H1 (cell line): ENCODE data around the gene TCP11. TPM values are rescaled to one million over a fixed set of nuclear protein-coding genes. Genes with fewer than 3 reads are reported as not detected.

ENCODE experiments used
- CTCF ChIA-PET: fragments of 300-600 bp; sonication (Branson Sonifier 250); formaldehyde crosslinking; loops from one replicate; lab custom pipeline; 2021; ENCODE audit not compliant: partially characterized antibody; lab: Charles Lee
- POLR2A ChIA-PET: fragments of 300-600 bp; sonication (Branson Sonifier 250); formaldehyde crosslinking; loops from one replicate; lab custom pipeline; 2021; ENCODE audit warnings: inconsistent platforms; ENCODE audit not compliant: partially characterized antibody; lab: Charles Lee
- DNase-seq, 2 experiments: peaks; one replicate each; pipeline versions ENCODE4 v3.0.0 to v3.0.0-alpha.2; 2010 to 2022; ENCODE audit warnings: low spot score in 2 of 2, low read depth in 1 of 2, mixed read lengths in 1 of 2
- FAIRE-seq: peaks from 2 replicates; lab custom pipeline; 2011; peaks lifted over from hg19 to GRCh38; lab: Jason Lieb, UNC
- H2AFZ ChIP-seq: 2 replicates; pipeline ENCODE4 v1.8.1; 2012; ENCODE audit warnings: low read length, inconsistent platforms
- H2AK5ac ChIP-seq: 2 replicates; pipeline ENCODE4 v1.6.1; 2013; ENCODE audit warnings: low read depth, low read length
- H2BK120ac ChIP-seq: replicated peaks from 2 replicates; pipeline ENCODE3; 2013; ENCODE audit warnings: low read depth, low read length, inconsistent platforms
- H2BK12ac ChIP-seq: 2 replicates; pipeline ENCODE4 v1.6.1; 2013; ENCODE audit warnings: low read depth, low read length
- H2BK15ac ChIP-seq: 2 replicates; pipeline ENCODE4 v1.6.1; 2013; ENCODE audit warnings: low read length
- H2BK20ac ChIP-seq: 2 replicates; pipeline ENCODE4 v1.6.1; 2013; ENCODE audit warnings: low read length
- H2BK5ac ChIP-seq: 2 replicates; pipeline ENCODE4 v1.6.1; 2013; ENCODE audit warnings: low read depth, low read length
- H3K14ac ChIP-seq: 2 replicates; pipeline ENCODE4 v1.6.1; 2013; ENCODE audit warnings: inconsistent platforms; ENCODE audit not compliant: insufficient read length
- H3K18ac ChIP-seq: 2 replicates; pipeline ENCODE4 v1.6.1; 2013; ENCODE audit warnings: low read length; ENCODE audit errors: extremely low read depth
- H3K23ac ChIP-seq: 2 replicates; pipeline ENCODE4 v1.6.1; 2013; ENCODE audit warnings: inconsistent platforms; ENCODE audit not compliant: insufficient read length
- H3K23me2 ChIP-seq: 2 replicates; pipeline ENCODE4 v1.6.1; 2013; ENCODE audit warnings: low read depth, low read length
- H3K27ac ChIP-seq: 2 replicates; pipeline ENCODE4 v1.6.1; 2011; ENCODE audit warnings: low read depth, low read length, inconsistent platforms
- H3K27me3 ChIP-seq, 4 experiments: replicated peaks in 1 of 4; 1 replicate in 1 of 4; 2 replicates in 3 of 4; pipeline versions ENCODE4 v1.6.1 to v1.8.1; 2011 to 2013; ENCODE audit warnings: low read length in 3 of 4, mild to moderate bottlenecking in 3 of 4, inconsistent platforms in 2 of 4, mixed read lengths in 2 of 4, moderate library complexity in 1 of 4; ENCODE audit not compliant: control insufficient read depth in 3 of 4, insufficient read depth in 3 of 4; ENCODE audit errors: extremely low read depth in 1 of 4
- H3K36me3 ChIP-seq, 4 experiments: 2 replicates each; pipeline versions ENCODE4 v1.6.1 to v1.8.1; 2011 to 2013; ENCODE audit warnings: mild to moderate bottlenecking in 4 of 4, low read length in 3 of 4, moderate library complexity in 2 of 4, control low read depth in 1 of 4, inconsistent platforms in 1 of 4; ENCODE audit not compliant: insufficient read depth in 4 of 4, control insufficient read depth in 2 of 4
- H3K4ac ChIP-seq: replicated peaks from 2 replicates; pipeline ENCODE3; 2013; ENCODE audit warnings: low read length, low read depth, mixed read lengths, inconsistent platforms; ENCODE audit not compliant: insufficient read length
- H3K4me1 ChIP-seq, 4 experiments: replicated peaks in 1 of 4; 1 replicate in 1 of 4; 2 replicates in 3 of 4; pipeline versions ENCODE4 v1.6.1 to v1.8.1; 2011 to 2013; ENCODE audit warnings: low read length in 3 of 4, inconsistent platforms in 2 of 4, mixed read lengths in 1 of 4; ENCODE audit not compliant: insufficient read depth in 4 of 4, control insufficient read depth in 3 of 4
- H3K4me2 ChIP-seq, 2 experiments: 2 replicates each; pipeline versions ENCODE4 v1.6.1 to v1.8.1; 2011 to 2013; ENCODE audit warnings: low read depth in 2 of 2, low read length in 2 of 2, control low read depth in 1 of 2, inconsistent platforms in 1 of 2, mild to moderate bottlenecking in 1 of 2; ENCODE audit not compliant: insufficient read depth in 1 of 2
- H3K4me3 ChIP-seq, 4 experiments: fragments of 200-600, 300-600 bp in 1 of 4; sonication (generic), shearing (Covaris generic), sonication (Bioruptor Twin) in 1 of 4; 2 replicates each; pipeline versions ENCODE4 v1.5.1 to v1.8.1; 2011 to 2016; ENCODE audit warnings: low read length in 4 of 4, low read depth in 3 of 4, control low read depth in 2 of 4, inconsistent platforms in 2 of 4, mild to moderate bottlenecking in 2 of 4, mixed read lengths in 1 of 4, moderate library complexity in 1 of 4; ENCODE audit not compliant: insufficient read depth in 2 of 4; ENCODE audit errors: extremely low read depth in 1 of 4
- H3K56ac ChIP-seq: replicated peaks from 2 replicates; pipeline ENCODE3; 2013; ENCODE audit warnings: low read depth, mild to moderate bottlenecking, mixed read lengths, low read length, inconsistent platforms; ENCODE audit not compliant: insufficient read length
- H3K79me1 ChIP-seq: 2 replicates; pipeline ENCODE4 v1.6.1; 2013; ENCODE audit warnings: low read depth, low read length, control low read depth
- H3K79me2 ChIP-seq, 2 experiments: 2 replicates each; pipeline versions ENCODE4 v1.6.1 to v1.8.1; 2012 to 2013; ENCODE audit warnings: low read length in 2 of 2, mild to moderate bottlenecking in 2 of 2, inconsistent platforms in 1 of 2; ENCODE audit not compliant: insufficient read depth in 2 of 2, control insufficient read depth in 1 of 2
- H3K9ac ChIP-seq, 4 experiments: replicated peaks in 1 of 4; 1 replicate in 1 of 4; 2 replicates in 3 of 4; pipeline versions ENCODE4 v1.6.1 to v1.8.1; 2011 to 2013; ENCODE audit warnings: low read depth in 3 of 4, low read length in 3 of 4, control low read depth in 2 of 4, mild to moderate bottlenecking in 2 of 4, moderate library complexity in 2 of 4, inconsistent platforms in 1 of 4; ENCODE audit errors: extremely low read depth in 1 of 4
- H3K9me3 ChIP-seq, 2 experiments: 2 replicates each; pipeline versions ENCODE4 v1.6.1 to v1.8.1; 2012 to 2013; ENCODE audit warnings: mild to moderate bottlenecking in 2 of 2, moderate library complexity in 2 of 2, control low read depth in 1 of 2, inconsistent platforms in 1 of 2, low read depth in 1 of 2, low read length in 1 of 2, mixed read lengths in 1 of 2; ENCODE audit not compliant: insufficient read depth in 2 of 2
- H4K20me1 ChIP-seq, 2 experiments: replicated peaks in 1 of 2; 2 replicates each; pipeline versions ENCODE3 to v1.8.1; 2011 to 2013; ENCODE audit warnings: inconsistent platforms in 2 of 2, low read length in 2 of 2, mild to moderate bottlenecking in 1 of 2; ENCODE audit not compliant: insufficient read depth in 2 of 2, control insufficient read depth in 1 of 2
- H4K5ac ChIP-seq: 2 replicates; pipeline ENCODE4 v1.6.1; 2013; ENCODE audit warnings: low read length, low read depth, mixed read lengths, inconsistent platforms; ENCODE audit not compliant: insufficient read length
- H4K8ac ChIP-seq: 2 replicates; pipeline ENCODE4 v1.8.0; 2013; ENCODE audit warnings: mild to moderate bottlenecking, moderate library complexity, low read length, inconsistent platforms; ENCODE audit not compliant: insufficient read depth; ENCODE audit errors: extremely low read depth
- H4K91ac ChIP-seq: replicated peaks from 2 replicates; pipeline ENCODE3; 2013; ENCODE audit warnings: low read length, mixed read lengths, inconsistent platforms; ENCODE audit not compliant: insufficient read length
- POLR2A ChIP-seq, 2 experiments: IDR thresholded peaks; 1 replicate in 1 of 2; 2 replicates in 1 of 2; pipeline ENCODE4 v1.6.1; 2011; ENCODE audit warnings: low read depth in 2 of 2, low read length in 2 of 2, mild to moderate bottlenecking in 2 of 2; ENCODE audit errors: control extremely low read depth in 1 of 2
- WGBS, 2 experiments: shearing (Covaris generic) in 1 of 2; methylation state at CpG; one replicate each; pipeline versions ENCODE4 v1.1.6 to v1.1.7; 2013 to 2015; ENCODE audit warnings: low lambda C conversion rate in 2 of 2, mixed read lengths in 2 of 2, inconsistent platforms in 1 of 2, low coverage in 1 of 2, missing lambda C conversion rate in 1 of 2; ENCODE audit not compliant: insufficient replicate concordance in 2 of 2, insufficient coverage in 1 of 2, insufficient read length in 1 of 2; ENCODE audit errors: extremely low coverage in 1 of 2, missing lambda C conversion rate in 1 of 2; 5-methylcytosine and 5-hydroxymethylcytosine counted together
- polyA plus RNA-seq, 7 experiments: library from polyadenylated mRNA; depleted of rRNA in 3 of 7; stranded (reverse) in 5 of 7; unstranded in 2 of 7; fragments of >200 nt in 5 of 7; fragments of 200-250 nt in 2 of 7; gene quantifications; 1 replicate in 5 of 7; 2 replicates in 1 of 7; 4 replicates in 1 of 7; pipeline versions ENCODE4 v1.2.1 to v1.2.3, GENCODE V29; 2011 to 2013; ENCODE audit warnings: missing spikeins in 2 of 7, mixed read lengths in 2 of 7
- total RNA-seq: library from RNA; stranded (reverse); fragmentation: NEBNext Ultra II Directional; extraction: Animal tissue kit (Norgen Biotek cat#: 25700); gene quantifications from 2 replicates; pipeline ENCODE4 v1.2.1, GENCODE V29; 2021

Gene TCP11
- total and polyA plus RNA-seq, 2 of the 8 experiments (the other 6 are each of a cell fraction or from before 2014, with no cell fraction given), result 0.11 TPM; not detected in 1

DNA sequence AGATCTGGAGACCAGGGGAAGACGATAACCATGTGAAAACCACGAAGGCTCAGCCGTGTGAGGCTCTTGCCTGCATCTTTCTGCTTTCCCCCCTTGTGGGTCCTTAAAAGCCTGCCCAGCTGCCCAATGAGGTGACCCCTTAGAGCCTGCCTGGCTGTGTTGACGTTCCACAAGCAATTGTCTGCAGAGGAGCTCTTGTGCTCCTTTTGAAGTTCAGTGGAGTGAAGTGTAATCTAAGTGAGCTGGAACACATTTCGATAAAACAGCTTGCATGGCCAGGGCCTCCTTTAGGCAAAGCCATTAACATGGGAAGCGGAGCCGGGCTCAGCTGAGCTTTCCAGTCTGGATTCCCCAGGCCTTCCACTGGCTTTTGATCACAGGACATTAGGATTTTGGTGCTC lies 27.3 kb upstream of the TCP11 start:
- H2BK20ac ChIP-seq, result no peak overlapping the region
- H3K9ac ChIP-seq, result no peak overlapping the region
- no peak overlapping the region for H2AFZ ChIP-seq
- H4K20me1 ChIP-seq, result peaks cover 0 to 3% of the 10 kb centered on the region in 2 experiments
- H2AK5ac ChIP-seq, result no peak overlapping the region
- H3K79me1 ChIP-seq, result no peaks in the 10 kb centered on the region
- 84% methylated on average over 7 of the region's 7 CpGs; no CpG with 5 or more reads in 1 of the 2 experiments for WGBS, 2 experiments
- H3K56ac ChIP-seq, result no peak overlapping the region
- no peak for FAIRE-seq
- H2BK12ac ChIP-seq, result no peak overlapping the region
- no peak overlapping the region for H4K5ac ChIP-seq
- H3K14ac ChIP-seq, result no peak overlapping the region
- H2BK120ac ChIP-seq, result no peak overlapping the region
- no peak overlapping the region for H3K27ac ChIP-seq
- H3K4ac ChIP-seq, result no peak overlapping the region
- H4K91ac ChIP-seq, result no peak overlapping the region
- no peak overlapping the region for H3K4me2 ChIP-seq
- no peaks in the 10 kb centered on the region for H3K79me2 ChIP-seq
- TF ChIP-seq POLR2A (IDR thresholded peaks at IDR 0.05; ENCODE audit: control extremely low read depth in 1 of 2, low read depth in 2 of 2, low read length in 2 of 2), result no peak
- no peaks in the 10 kb centered on the region for H3K36me3 ChIP-seq
- H3K4me3 ChIP-seq, result no peak overlapping the region
- peaks cover 0 to 2% of the 10 kb centered on the region in 2 experiments; a peak in 1 of 4 replicates for H3K9me3 ChIP-seq
- no peak overlapping the region for H3K18ac ChIP-seq
- H3K23ac ChIP-seq, result no peak overlapping the region
- CTCF ChIA-PET, result interaction anchor here (1.0 to 3.4 kb wide), 4 partner anchors 18 to 73 kb away, joined by 3 to 12 read pairs (median 3); no protein-coding TSS in a partner anchor
- H3K27me3 ChIP-seq, result peaks cover 0 to 2% (median under 1%) of the 10 kb centered on the region in 4 experiments; a peak in 3 of 7 replicates
- H3K23me2 ChIP-seq, result peaks cover 5% of the 10 kb centered on the region; the same call in 1 of the 2 replicates
- no peak overlapping the region for H2BK5ac ChIP-seq
- no peak overlapping the region; the same call in 1 of the 2 replicates for H4K8ac ChIP-seq
- no peak for DNase-seq
- POLR2A ChIA-PET, result no interaction called here
- H2BK15ac ChIP-seq, result no peak overlapping the region
- H3K4me1 ChIP-seq, result no peaks in the 10 kb centered on the region; a peak in 1 of 7 replicates
